ENCODE data around the gene CDH15.
A peak's percentile ranks its signal among the peaks of the same experiment; 100 is the strongest.

The CDH15 gene

DNA sequence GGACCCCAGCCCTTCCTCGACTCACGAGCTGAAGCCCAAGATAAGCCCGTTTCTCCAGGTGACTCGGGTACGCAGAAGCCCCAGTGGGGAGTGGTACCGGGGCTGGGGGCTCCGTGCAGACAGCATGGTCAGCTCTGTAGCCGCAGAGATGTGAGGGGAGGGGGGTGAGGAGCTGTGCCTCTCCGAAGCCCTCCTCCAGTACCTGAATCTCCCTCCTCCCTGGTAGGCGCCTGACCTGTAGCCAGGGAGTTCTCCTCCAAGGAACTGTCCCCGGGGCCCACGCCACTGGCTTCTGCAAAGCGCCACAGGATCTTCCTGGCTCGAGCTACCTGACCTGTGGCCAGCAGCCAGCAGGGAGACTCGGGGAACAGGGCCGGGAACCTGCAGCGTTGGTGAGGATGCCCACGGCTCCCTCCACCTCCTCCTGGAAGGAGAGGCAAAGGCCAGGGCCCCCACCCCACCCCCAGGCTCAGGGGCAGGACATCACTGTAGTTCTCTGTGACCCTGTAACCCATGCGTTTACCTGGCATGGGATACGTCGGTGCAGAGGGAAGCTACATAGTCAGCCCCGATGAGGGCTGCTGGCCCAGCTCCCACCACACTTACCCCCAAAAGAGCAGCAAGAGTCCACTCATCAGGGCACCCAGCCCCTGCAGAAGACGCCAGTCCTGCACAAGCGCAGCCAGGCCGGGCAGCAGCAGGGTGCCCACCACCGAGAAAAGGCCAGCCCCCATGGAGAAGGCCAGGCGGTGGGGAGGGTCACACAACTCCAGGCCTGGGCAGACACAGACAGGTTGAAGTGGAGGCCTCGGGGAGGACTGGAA, 27.1 kb downstream of the CDH15 start:
- DNase-seq (ENCODE audit: low read depth in 3 of 3, low spot score in 1 of 3), result no peak

GRCh38 chr16:89199241-89200123, 27.9 kb downstream of the CDH15 start:
- no peak for DNase-seq (ENCODE audit: low read depth in 3 of 3, low spot score in 1 of 3)

- no peak for DNase-seq (ENCODE audit: low read depth in 3 of 3, low spot score in 1 of 3)
Observed at GRCh38 chr16:89200124-89200849, 28.7 kb downstream of the CDH15 start, which contains the start of gene SLC22A31. Gene SLC22A31, minus strand, starts transcription at chr16:89200537. Its CDS starts 36 bp downstream, at chr16:89200501.

- DNase-seq (ENCODE audit: low read depth in 3 of 3, low spot score in 1 of 3), result no peak
Observed at GRCh38 chr16:89200850-89201411, 29.4 kb downstream of the CDH15 start.

DNA sequence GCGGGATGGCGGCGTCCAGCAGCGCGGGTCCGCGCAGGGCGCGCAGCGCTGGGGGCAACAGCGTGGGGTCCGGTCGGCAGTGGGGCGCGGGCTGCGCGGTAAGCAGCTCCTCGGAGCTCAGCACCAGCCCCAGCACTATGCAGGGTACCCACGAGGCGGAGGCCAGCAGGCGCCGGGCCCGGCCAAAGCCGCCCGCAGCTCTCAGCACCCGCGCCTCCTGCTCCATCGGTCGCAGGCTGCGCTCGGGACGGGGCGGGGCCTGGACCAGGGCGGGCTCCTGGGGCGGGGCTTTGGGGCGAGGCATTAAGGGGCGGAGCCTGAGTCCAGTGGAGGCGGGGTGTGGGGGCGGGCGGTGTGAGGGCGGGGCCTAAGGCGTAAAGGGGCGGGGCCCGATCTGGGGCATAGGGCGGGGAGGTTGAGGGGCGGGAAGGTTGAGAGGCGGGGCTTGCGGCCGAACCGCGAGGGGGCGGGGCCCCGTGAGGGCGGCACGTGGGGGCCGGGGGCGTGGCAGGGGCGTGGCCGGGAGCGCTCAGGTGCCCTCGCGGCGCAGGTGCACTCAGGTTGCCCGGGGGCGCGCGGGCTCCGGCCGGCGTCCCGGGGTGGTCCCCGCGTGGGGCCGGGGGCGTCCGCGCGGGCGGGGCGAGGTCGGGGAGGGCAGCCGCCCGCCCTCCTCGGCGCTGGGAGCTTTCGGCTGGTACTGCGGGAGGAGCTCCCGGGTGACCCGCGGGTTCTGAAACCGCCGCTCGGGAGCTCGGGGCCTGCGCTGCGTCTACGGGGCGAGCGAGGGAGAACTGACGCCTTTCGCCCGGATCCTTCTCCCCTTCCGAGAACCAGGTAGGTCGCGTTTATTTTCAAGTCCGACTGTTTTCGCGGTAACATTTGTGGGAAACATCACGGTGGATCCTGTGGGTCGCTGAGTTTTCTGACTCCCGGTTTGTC, 30.2 kb downstream of the CDH15 start:
- DNase-seq (ENCODE audit: low read depth in 3 of 3, low spot score in 1 of 3), result peak; percentile 49 to 77 (median 69)

- DNase-seq (ENCODE audit: low read depth in 3 of 3, low spot score in 1 of 3), result no peak
Observed at GRCh38 chr16:89202422-89203215, 31.1 kb downstream of the CDH15 start.

DNA sequence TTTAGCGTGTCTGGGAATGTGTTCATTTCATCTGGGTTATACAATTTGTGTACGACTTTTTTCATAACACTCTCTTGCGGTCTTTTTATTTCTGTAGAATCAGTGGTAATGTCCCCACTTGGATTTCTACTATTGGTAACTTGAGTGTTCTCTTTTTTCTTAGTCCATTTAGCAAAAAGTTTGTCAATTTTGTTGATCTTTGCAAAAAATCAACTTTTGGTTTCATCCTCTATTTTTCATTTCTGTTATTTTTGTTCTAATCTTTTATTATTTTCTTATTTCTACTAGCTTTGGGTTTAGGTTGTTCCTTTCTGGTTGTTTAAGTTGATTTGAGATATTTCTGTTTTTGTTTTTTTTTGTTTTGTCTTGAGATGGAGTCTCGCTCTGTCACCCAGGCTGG, 36.4 kb downstream of the CDH15 start:
- DNase-seq (ENCODE audit: low read depth in 3 of 3, low spot score in 1 of 3), result no peak

GRCh38 chr16:89209522-89210044, 38.0 kb downstream of the CDH15 start:
- no peak for DNase-seq (ENCODE audit: low read depth in 3 of 3, low spot score in 1 of 3)

DNA sequence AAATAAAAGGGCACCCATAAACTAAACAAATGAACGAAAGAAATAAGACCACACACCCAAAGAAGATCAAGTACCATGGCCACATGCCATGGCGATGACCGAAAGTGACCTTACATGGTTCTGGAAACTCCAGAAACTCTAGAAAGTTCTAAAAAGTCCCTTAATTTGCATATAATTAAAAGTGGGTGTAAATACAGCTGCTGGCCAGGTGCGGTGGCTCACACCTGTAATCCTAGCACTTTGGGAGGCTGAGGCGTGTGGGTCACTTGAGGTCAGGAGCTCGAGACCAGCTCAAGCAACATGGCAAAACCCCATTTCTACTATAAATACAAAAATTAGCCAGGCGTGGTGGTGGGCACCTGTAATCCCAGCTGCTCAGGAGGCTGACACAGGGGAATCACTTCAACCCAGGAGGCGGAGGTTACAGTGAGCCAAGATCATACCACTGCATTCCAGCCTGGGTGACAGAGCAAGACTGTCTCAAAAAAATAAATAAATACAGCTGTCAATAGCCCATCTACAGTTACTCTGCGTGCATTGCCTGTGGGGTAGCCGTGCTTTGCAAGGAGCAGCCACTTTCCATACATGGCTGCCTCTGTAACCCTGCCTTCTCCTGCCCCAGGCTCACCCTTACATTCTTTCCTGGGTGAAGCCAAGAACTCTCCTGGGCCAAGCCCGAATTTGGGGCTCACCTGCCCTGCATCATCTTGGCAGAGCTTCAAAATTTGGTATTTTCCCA, 38.8 kb downstream of the CDH15 start:
- no peak for DNase-seq (ENCODE audit: low read depth in 3 of 3, low spot score in 1 of 3)

GRCh38 chr16:89210904-89211515, 39.5 kb downstream of the CDH15 start:
- DNase-seq (ENCODE audit: low read depth in 3 of 3, low spot score in 1 of 3), result no peak

DNA sequence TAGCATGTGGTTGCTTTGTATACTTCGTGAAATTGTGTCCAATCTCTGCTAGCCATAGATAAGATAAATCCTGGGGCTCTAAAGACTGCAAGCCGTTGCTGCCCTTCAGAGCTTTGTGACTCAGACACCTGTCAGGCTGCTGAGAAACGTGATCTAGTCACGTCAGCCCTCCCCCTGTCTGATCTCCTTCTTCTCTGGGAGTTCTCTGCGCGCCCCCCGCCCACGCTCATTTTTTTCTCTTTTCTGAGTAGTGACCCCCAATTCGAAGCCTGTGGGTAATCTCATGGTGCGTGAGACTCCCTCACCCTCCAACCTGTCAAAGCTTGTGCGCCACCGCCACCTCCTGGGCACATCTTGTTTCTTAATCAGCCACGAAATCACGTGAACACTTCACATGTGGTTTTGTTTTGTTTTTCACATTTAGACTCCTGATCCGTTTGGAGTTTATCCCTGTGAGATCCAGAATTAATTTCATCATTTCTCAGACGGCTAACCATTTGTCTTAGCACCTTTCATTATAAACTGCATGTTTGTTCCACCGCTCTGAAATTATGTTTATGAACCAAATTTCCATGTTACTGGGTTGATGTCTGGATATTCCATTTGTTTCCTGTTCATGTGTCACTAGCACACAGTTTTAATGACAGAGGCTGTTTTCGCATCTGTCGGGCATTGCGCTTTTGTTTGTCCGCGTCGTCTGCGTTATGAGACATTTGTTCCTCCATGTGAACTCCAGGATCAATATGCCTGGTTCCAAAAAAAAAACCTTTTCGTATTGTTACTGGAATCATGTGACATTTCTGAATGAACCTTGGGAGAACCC, 45.0 kb downstream of the CDH15 start:
- DNase-seq (ENCODE audit: low read depth in 3 of 3, low spot score in 1 of 3), result peak; percentile 48 to 69 (median 57)

GRCh38 chr16:89217138-89217387, 45.5 kb downstream of the CDH15 start:
- DNase-seq (ENCODE audit: low read depth in 3 of 3, low spot score in 1 of 3), result no peak

GRCh38 chr16:89217388-89218191, 46.0 kb downstream of the CDH15 start, which contains the start of gene ZNF778:
Gene ZNF778, plus strand, starts transcription at chr16:89217703. Its CDS starts 3,425 bp downstream, at chr16:89221128.
- peak in 2 of 3 donors; percentile 50 to 67 for DNase-seq (ENCODE audit: low read depth in 3 of 3, low spot score in 1 of 3)

DNA sequence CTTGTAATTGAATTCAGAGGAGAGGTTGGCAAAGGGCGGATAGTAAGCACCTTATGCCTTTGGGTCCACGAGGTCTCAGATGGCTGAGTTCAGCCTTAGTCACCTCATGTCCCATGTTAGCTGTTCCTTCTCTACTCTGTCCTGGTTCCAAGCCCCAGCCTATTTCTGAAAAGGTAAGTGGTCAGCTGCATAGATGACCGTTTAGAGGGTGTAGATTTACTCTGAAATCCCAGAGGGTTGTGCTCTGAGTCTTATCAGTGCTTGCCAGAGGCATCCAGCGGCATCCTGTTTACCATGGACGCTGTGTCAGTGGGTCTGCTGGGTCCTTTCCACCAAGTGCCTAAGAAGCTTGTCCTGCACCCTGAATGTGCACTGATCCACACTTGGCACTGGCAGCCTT, 47.8 kb downstream of the CDH15 start:
- no peak for DNase-seq (ENCODE audit: low read depth in 3 of 3, low spot score in 1 of 3)

- no peak for DNase-seq (ENCODE audit: low read depth in 3 of 3, low spot score in 1 of 3)
Observed at GRCh38 chr16:89221604-89222003, 50.1 kb downstream of the CDH15 start.

DNA sequence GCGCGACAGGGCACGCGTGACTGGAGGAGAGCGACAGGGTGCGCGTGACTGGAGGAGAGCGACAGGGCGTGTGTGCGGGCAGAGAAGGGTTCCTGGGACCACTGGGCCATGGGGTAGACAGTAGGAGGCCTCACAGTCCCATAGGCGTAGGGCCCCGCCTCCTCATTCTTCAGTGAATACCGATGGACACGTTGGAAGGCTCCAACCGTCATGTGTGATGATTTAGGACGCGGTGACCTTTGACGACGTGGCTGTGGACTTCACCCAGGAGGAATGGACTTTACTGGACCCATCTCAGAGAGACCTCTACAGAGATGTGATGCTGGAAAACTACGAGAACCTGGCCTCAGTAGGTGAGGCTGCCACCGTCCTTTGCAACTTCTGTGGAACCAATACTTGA, 51.4 kb downstream of the CDH15 start:
- DNase-seq (ENCODE audit: low read depth in 3 of 3, low spot score in 1 of 3), result no peak

All from stimulated activated CD4-positive, alpha-beta T cell treated with anti-CD3 and anti-CD28 coated beads, TNF-alpha, amount 100 ng/mL, for 1 hour (primary cell).